Stimulated activated CD4-positive, alpha-beta T cell treated with anti-CD3 and anti-CD28 coated beads, Interleukin-1b, Interleukin-23, amount 100 ng/mL, for 48 hours (primary cell): Measurements from ENCODE around the gene BAHCC1.

ENCODE experiments used
- DNase-seq: peaks from one replicate; pipeline ENCODE4 v3.0.0-alpha.2; 2020

Gene BAHCC1

DNA sequence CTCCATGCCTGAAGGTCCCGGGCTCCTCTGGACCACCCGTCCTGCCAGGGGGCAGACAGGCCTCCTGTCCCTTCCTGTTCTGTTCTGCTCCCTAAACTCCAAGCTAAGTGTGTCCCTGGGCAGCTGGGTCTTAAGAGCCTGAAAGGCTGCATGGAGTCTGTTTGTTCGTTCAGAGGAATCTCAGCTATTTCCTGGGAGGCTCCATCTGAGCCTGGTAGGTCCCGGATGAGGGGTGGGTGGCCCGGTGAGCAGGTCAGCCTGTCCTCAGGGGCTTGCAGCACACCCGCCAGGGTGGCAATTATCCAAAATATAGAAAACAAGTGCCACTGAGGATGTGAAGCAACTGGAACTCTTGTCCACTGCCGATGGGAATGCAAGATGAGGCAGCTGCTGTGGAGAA is 104.8 kb downstream of the BAHCC1 start:
- DNase-seq: no peak

DNA sequence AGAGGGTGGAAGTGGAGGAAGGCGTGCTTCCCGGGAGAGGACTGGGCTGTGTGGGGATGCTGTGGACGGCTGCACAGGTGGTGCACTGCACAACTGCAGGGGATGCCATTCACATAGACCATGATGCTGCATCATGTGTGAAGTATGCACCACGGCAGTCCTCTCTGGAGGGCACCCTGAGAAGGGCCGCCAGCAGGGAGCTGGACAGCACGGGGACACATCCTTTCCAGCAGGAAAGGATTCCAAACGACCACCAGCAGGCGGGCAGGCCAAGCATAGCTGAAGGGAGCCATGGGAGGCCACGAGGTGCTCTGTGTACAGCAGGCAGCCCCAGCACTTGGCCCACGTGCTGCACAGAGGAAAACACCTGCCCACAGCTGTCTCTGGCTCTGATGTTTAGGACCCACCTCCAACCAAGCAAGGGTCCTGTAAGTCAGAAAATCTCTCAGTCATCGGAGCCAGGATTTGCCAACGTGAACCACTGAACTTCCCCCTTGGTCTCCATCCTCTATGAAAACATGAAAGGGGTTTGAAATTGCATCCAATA is 107.3 kb downstream of the BAHCC1 start:
- no peak for DNase-seq

DNA sequence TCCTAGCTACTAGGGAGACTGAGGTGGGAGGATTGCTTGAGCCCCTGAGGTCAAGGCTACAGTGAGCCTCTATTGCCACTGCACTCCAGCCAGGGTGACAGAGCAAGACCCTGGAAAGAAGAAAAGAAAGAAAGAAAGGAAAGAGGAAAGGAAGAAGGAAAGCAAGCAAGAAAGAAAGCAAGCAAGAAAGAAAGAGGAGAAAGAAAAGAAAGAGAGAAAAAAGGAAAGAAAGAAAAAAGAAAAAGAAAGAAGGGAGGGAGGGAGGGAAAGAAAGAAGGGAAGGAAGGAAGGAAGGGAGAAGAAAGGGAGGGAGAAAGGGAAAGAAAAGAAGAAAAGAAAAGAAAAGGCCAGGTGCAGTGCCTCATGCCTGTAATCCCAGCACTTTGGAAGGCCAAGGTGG is 108.4 kb downstream of the BAHCC1 start:
- no peak for DNase-seq

DNA sequence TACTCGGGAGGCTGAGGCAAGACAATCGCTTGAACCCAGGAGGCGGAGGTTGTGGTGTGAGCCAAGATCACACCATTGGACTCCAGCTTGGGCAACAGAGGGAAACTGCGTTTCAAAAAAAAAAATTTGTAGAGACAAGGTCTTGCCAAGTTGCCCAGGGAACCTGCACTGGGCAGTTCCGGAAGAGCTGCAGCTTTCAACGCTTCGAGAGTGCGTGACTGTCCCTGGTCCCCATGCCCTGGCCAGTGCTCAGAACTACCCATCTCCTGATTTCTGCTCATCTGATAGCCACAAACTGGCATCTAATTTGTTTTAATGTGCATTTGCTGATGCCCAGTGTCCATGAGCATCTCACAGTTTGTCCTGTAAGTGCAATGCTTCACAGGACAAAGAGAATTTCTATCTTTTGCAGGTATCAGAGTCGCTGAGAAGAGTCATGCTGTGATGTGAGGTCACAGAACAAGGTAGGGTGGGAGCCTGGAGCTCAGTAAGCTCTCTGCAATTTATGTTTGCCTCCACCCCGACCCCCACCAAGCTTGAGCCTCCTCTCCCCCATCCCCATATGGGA is 113.5 kb downstream of the BAHCC1 start:
- DNase-seq: no peak

DNA sequence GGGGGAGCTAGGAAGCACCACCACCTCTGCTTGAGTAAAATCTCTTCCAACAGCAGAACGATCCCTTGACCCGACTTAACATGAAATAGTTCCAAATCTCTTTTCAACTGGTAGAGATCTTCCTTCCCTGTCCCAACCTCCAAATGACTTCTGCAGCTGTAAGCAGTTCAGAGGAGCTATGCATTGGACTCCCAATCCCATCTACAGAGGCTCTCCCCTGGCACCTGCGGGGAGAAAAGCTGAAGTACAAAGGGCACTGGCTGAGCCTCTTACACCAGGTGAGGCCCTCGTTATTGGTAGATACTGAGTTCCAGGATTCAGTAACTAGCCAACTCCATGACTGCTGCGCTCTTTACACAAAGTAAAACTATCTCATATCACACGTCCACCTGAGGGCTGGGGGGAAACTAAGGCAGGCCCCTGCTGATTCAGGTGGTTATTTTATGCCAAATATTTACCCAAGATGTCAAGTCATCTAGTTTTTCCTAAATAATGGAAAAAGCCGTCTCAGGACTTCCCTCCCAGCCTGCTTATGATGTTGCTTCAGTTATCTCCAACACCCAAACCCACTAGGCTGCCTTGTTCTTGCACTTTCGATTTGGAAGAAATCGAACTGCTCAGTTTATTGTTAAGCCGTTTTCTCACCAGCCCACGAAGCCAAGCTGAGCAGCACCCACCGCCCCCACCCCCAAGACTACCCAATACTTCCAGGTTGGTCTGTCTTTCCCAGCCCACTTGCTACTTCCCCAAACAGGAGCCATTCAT is 114.1 kb downstream of the BAHCC1 start:
- no peak for DNase-seq

DNA sequence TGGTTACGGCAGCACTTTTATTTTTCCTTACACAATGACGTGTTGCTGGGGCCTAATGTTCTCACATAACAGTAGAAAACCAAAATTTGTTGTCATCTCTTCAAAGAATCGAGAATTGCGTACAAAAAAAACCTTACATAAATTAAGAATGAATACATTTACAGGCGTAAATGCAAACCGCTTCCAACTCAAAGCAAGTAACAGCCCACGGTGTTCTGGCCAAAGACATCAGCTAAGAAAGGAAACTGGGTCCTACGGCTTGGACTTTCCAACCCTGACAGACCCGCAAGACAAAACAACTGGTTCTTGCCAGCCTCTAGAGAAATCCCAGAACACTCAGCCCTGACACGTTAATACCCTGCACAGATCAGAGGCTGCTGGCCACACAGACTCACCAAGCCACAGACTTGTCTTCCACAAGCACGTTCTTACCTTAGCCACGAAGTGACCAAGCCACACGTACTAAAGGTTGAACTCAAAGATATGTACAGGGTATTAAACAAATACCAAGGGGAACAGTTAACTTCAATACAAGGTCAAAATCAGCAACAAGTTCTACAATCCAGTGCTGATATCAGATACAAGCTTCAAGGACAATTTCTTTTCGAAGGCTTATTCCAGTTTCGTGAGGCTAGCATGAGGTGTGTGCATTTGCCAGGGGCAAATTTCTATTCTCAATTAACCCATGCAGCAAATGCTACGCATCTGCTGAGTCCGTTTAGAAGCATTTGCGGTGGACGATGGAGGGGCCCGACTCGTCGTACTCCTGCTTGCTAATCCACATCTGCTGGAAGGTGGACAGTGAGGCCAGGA is 114.9 kb downstream of the BAHCC1 start:
- no peak for DNase-seq

DNA sequence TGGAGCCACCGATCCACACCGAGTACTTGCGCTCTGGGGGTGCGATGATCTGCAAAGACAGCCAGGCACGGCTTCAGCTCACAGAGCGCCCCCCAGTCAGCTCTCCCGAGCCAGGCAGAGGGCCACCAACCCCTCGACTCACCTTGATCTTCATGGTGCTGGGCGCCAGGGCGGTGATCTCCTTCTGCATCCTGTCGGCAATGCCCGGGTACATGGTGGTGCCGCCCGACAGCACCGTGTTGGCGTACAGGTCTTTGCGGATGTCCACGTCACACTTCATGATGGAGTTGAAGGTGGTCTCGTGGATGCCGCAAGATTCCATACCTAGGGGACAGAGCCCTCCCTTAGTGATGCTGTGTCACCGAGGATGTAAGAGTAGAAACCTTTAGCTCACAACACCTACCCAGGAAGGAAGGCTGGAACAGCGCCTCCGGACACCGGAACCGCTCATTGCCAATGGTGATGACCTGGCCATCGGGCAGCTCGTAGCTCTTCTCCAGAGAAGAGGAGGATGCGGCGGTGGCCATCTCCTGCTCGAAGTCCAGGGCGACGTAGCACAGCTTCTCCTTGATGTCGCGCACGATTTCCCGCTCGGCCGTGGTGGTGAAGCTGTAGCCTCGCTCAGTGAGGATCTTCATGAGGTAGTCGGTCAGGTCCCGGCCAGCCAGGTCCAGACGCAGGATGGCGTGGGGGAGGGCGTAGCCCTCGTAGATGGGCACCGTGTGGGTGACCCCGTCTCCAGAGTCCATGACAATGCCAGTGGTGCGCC is 115.7 kb downstream of the BAHCC1 start:
- peak; percentile 44 for DNase-seq

DNA sequence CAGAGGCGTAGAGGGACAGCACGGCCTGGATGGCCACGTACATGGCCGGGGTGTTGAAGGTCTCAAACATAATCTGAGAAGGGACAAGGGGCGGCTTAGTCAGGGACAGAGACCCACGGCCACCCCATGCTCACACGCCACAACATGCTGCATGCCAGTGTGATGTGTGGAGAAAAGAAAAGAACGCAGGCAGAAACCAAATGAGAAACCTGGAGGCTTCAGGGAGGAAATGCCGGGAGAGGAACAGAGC is 116.2 kb downstream of the BAHCC1 start:
- DNase-seq: no peak

DNA sequence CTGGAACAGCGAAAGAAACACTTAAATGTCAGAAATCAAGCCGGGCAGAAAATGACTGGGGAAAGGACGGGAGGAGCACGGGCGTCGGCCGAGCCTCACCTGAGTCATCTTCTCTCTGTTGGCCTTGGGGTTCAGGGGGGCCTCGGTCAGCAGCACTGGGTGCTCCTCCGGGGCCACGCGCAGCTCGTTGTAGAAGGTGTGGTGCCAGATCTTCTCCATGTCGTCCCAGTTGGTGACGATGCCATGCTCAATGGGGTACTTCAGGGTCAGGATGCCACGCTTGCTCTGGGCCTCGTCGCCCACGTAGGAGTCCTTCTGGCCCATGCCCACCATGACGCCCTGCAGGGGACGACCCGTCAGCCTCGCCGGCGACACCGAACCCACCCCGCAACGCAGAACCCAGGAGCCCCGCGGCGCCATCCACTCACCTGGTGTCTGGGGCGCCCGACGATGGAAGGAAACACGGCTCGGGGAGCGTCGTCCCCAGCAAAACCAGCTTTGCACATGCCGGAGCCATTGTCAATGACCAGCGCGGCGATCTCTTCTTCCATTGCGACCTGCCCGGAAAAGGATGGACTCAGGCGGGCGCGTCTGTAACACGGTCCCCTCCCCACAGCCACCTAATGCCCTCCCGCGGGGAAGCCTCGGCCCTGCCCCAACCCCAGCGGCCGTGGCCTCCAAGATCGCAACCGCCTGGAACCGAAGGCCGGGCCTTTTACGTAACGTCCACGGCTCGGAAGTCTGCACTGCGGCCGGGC is 116.7 kb downstream of the BAHCC1 start:
- DNase-seq: peak; percentile 36

DNA sequence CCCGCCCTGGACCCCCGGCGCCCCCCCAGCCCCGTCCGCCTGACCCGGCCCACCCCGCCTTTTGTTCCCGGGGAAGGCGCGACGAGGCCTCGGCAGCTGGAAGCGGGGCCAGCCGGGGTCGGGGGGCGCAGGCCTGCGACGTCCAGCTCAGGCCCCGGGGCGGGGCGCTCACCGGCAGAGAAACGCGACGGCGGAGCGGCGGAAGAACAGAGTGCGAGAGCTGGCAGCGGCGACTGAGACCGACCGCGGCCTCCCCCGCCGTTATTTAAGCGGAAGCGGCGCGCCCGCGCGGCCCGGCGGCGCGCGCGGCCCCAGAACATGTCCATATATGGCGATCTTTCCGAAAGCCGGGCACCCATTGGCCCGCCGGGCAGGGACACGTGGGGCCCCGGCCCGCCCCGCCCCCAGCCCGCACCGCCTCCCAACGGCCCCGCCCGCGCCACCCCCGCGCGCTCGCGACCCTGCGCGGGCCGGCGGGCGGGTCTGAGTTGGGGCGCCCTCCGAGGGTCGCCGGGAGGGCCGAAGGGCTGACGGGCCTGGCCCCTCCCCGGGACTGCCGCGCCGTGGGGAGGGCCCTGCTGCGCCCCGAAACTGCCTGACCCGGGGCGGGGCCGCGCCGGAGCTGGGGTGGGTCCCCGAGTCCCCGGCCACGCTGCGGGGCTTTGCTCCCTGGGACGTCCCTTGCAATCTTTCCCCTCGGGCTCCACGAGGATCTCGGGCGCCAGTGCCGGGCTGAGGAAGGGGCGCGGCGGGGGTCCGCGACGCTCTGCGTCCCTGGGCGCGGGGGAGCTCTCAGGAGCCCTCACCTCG is 117.5 kb downstream of the BAHCC1 start, which contains the start of gene ACTG1:
Gene ACTG1 (minus strand): TSS at position 238 of the 810 bp plus-strand sequence. CDS start 445 bp downstream, outside the sequence.
- peak; percentile 91 for DNase-seq

DNA sequence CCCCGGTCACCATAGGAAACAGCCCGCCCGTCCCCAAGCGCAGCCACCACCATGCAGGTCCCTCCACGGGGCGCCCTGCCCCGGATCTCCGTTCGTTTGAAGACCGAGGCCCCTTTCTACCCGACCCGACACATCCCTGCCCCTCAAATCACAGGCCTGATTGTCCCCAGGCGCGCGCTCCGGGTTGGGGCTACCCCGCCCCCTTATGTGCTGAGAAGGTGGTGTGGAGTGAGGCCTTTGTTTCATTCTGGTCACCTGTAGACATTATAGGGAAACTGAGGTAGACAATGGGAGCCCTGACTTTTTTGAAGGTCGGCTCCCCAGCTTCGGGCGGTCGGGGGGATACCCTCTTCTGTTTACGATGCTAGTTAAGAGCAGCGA is 118.1 kb downstream of the BAHCC1 start:
- peak; percentile 78 for DNase-seq

DNA sequence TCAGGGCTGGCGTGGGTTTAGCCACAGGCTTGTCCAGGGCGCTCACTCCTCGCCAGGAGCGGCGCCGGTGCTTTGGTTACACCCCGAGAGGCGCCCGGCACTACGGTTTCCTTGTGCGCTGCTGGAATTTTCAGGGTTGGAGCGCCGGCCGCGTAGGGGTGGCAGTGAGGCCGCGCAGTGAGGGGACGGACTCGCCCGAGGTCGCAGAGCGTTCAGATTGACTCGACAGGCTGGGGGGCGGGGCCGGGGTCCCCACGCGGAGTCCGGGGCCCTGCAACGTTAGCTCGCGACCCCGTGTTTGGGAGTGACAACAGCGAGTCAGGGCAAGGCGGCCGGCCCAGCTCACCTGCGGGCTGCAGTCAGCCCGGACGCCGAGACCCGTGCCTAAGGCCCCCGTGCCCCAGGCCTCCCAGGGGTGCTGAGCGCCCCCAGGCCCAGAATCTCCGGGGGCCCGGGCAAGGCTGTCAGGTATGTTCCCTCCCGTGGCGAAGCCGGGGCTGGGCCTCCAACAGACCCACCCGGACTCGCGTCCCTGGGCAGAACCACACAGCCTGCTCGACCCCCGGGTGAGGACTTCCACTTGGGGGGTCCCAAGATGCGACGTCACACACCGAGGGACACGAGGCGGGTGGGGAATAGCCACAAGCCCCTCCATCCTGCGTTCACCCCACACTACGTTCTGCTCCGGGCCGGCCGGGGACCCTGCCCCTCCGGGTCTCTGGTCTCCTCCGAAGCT is 118.7 kb downstream of the BAHCC1 start:
- peak; percentile 47 for DNase-seq

DNA sequence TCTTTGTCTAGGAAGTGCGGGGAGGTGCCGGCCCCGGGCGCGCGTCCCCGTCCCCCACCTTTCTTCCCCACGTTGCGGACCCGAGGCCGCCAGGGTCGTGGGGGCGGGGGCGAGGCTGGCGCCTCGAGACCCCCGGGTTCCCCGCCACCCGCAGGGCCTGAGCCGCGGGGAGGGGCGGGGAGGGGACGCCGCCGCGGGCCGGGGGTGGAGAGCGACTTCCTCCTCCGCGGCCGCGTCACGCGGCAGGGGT is 119.2 kb downstream of the BAHCC1 start:
- DNase-seq: no peak

DNA sequence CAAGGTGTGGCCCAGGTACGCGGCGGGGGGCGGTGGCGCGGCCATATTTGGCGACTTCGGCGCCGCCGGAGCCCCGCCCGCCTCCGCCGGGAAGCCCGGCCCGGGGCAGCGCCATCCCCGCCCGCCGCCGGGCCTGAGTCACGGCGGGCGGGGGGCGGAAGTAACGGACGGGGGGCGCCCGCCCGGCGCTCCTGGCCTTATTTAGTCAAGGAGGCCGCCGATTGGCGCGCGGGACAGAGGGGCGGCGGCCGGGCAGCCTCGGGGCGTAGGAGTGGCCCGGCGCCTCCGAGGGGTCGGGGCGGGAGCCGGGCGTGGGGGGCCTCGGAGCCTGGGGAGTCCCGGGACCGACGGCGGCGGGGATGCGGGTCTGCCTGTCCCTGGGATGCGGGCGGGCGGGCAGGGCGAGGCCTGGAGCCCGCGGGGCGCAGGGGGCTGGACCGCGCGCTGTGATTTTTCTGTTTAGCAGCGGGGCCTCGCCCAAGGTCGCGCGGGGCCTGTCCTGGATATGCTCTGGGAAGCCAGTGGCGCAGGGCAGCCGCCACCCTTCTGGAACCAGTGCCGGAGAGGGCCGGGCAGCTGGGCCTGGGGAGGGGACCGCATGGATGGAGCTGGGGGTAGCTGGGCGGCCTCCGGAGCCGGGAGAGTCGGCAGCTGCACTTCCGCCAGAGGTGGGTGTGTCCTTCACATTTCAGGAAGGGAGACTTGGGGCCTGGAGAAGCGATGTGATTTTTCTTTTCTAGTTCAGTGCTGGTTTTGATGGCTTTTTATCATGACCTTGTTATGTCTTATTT is 119.7 kb downstream of the BAHCC1 start:
- peak; percentile 66 for DNase-seq

DNA sequence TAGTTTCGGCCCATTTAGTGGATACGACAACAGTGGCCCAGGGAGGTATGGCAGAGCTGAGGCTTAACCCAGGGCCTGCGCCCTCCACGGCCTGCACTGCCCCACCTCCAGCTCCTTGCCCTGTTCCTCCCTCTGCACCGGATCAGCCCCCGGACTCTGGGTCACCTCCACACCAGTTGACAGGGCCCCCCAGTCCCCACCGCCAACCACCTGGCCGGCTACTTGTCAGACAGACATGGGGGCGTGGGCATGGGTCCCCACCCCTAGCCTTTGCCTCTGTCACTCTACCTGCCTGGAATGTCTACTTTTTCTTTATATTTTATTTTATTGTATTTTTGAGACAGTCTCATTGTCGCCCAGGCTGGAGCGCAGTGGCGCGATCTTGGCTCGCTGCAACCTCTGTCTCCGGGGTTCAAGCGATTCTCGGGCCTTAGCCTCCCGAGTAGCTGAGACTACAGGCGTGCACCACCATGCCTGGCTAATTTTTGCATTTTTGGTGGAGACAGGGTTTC is 120.3 kb downstream of the BAHCC1 start:
- no peak for DNase-seq
